HCT116 (cell line): Measurements from ENCODE around the gene TIMM13. TPM values are rescaled to one million over a fixed set of nuclear protein-coding genes. Genes with fewer than 3 reads are reported as not detected.

Source experiments
- ATAC-seq: fragments of 200-7000 bp; cut with Tn5 transposase; 2 replicates; pipeline ENCODE4 v1.9.1; 2020; ENCODE audit warnings: mild to moderate bottlenecking, moderate library complexity
- BruUV-seq: library from RNA; stranded (reverse); fragments of 400-500 nt; replicated peaks from 2 replicates; lab custom pipeline; 2021; lab: Mats Ljungman, UMichigan
- CTCF ChIA-PET: fragments of 300-600 bp; sonication (Branson Sonifier 250); formaldehyde crosslinking; loops from one replicate; lab custom pipeline; 2021; ENCODE audit warnings: antibody characterized with exemption; lab: Charles Lee
- POLR2A ChIA-PET: fragments of 300-600, 350-600 bp; sonication (Branson Sonifier 250); formaldehyde crosslinking; loops from one replicate; lab custom pipeline; 2021; ENCODE audit warnings: antibody characterized with exemption; lab: Charles Lee
- RAD21 ChIA-PET, 2 experiments: fragments of 300-600 bp; sonication (Branson Sonifier 250); formaldehyde crosslinking; loops; one replicate each; lab custom pipeline; 2023; ENCODE audit warnings: low total read pairs in 2 of 2; ENCODE audit not compliant: uncharacterized antibody in 2 of 2, unreplicated experiment in 2 of 2, low non-redundant PET in 1 of 2; lab: Charles Lee
- DNase-seq: peaks from one replicate; pipeline ENCODE4 v3.0.0-alpha.2; 2010; ENCODE audit warnings: low read depth, low spot score
- H2AFZ ChIP-seq: fragments of 200-600 bp; shearing (Covaris generic), sonication (generic); 2 replicates; pipeline ENCODE4 v1.6.1; 2017; ENCODE audit warnings: low read depth, mixed run types, mixed read lengths, antibody characterized with exemption, low read length; ENCODE audit not compliant: poor library complexity, severe bottlenecking
- H3K27ac ChIP-seq: 2 replicates; pipeline ENCODE4 v1.5.1; 2012; ENCODE audit warnings: low read depth, low read length
- H3K27me3 ChIP-seq: fragments of 200-600 bp; sonication (generic); 2 replicates; pipeline ENCODE4 v1.6.1; 2016; ENCODE audit warnings: mixed run types, low read length, mixed read lengths; ENCODE audit not compliant: insufficient read depth
- H3K36me3 ChIP-seq, 2 experiments: fragments of 200-500 bp in 1 of 2; fragments of 200-600 bp in 1 of 2; sonication (Bioruptor generic) in 1 of 2; sonication (generic) in 1 of 2; 2 replicates each; pipeline versions ENCODE4 v1.5.1 to v1.6.1; 2014 to 2016; ENCODE audit warnings: low read length in 2 of 2, inconsistent platforms in 1 of 2, mixed read lengths in 1 of 2, mixed run types in 1 of 2; ENCODE audit not compliant: insufficient read depth in 2 of 2, control insufficient read depth in 1 of 2
- H3K4me1 ChIP-seq, 2 experiments: fragments of 200-600 bp in 1 of 2; sonication (generic) in 1 of 2; 2 replicates each; pipeline versions ENCODE4 v1.5.1 to v1.6.1; 2012 to 2017; ENCODE audit warnings: low read length in 2 of 2, inconsistent platforms in 1 of 2, mild to moderate bottlenecking in 1 of 2, mixed read lengths in 1 of 2, mixed run types in 1 of 2, moderate library complexity in 1 of 2; ENCODE audit not compliant: insufficient read depth in 2 of 2, control insufficient read depth in 1 of 2
- H3K4me2 ChIP-seq: fragments of 200-600 bp; sonication (generic); 2 replicates; pipeline ENCODE4 v1.6.1; 2017; ENCODE audit warnings: mixed run types, low read length, mixed read lengths
- H3K4me3 ChIP-seq, 2 experiments: fragments of 200-600 bp in 1 of 2; sonication (generic) in 1 of 2; replicated peaks in 1 of 2; 2 replicates each; pipeline ENCODE4 v1.5.1; 2011 to 2016; ENCODE audit warnings: low read length in 2 of 2, control low read depth in 1 of 2, low read depth in 1 of 2, mild to moderate bottlenecking in 1 of 2, mixed read lengths in 1 of 2, mixed run types in 1 of 2
- H3K79me2 ChIP-seq: fragments of 200-600 bp; sonication (generic); 2 replicates; pipeline ENCODE4 v1.6.1; 2017; ENCODE audit warnings: mild to moderate bottlenecking, mixed run types, low read length, moderate library complexity, mixed read lengths; ENCODE audit not compliant: insufficient read depth
- H3K9ac ChIP-seq: fragments of 200-600 bp; sonication (generic); 2 replicates; pipeline ENCODE4 v1.6.1; 2016; ENCODE audit warnings: low read length, mixed read lengths
- H3K9me2 ChIP-seq: fragments of 200-600 bp; sonication (generic), shearing (Covaris generic); 2 replicates; pipeline ENCODE4 v1.6.1; 2017; ENCODE audit warnings: mixed run types, mild to moderate bottlenecking, moderate library complexity; ENCODE audit not compliant: insufficient read depth
- H3K9me3 ChIP-seq, 2 experiments: fragments of 200-500 bp in 1 of 2; fragments of 200-600 bp in 1 of 2; sonication (Bioruptor generic) in 1 of 2; sonication (generic) in 1 of 2; 2 replicates each; pipeline ENCODE4 v1.6.1; 2014 to 2017; ENCODE audit warnings: low read length in 2 of 2, mixed read lengths in 2 of 2, inconsistent platforms in 1 of 2, low read depth in 1 of 2, mild to moderate bottlenecking in 1 of 2, mixed run types in 1 of 2, moderate library complexity in 1 of 2; ENCODE audit not compliant: control insufficient read depth in 1 of 2, insufficient read depth in 1 of 2
- H4K20me1 ChIP-seq: fragments of 200-600 bp; sonication (generic), shearing (Covaris generic); 2 replicates; pipeline ENCODE4 v1.6.1; 2017; ENCODE audit warnings: mixed run types, mild to moderate bottlenecking, moderate library complexity; ENCODE audit not compliant: insufficient read depth
- CEBPB ChIP-seq: IDR thresholded peaks from 2 replicates; pipeline ENCODE4 v1.6.1; 2012; ENCODE audit warnings: low read depth
- ELF1 ChIP-seq: IDR thresholded peaks from 2 replicates; pipeline ENCODE4 v1.6.1; 2012; ENCODE audit warnings: low read depth, borderline replicate concordance
- FOSL1 ChIP-seq: IDR thresholded peaks from 2 replicates; pipeline ENCODE4 v1.6.1; 2012; ENCODE audit warnings: low read depth
- JUND ChIP-seq: IDR thresholded peaks from 2 replicates; pipeline ENCODE4 v1.6.1; 2012
- SIN3A ChIP-seq: IDR thresholded peaks from 2 replicates; pipeline ENCODE4 v1.6.1; 2012; ENCODE audit warnings: low read depth
- SP1 ChIP-seq: IDR thresholded peaks from 2 replicates; pipeline ENCODE4 v1.6.1; 2012; ENCODE audit warnings: low read depth
- SRF ChIP-seq: IDR thresholded peaks from 2 replicates; pipeline ENCODE4 v1.6.1; 2012; ENCODE audit warnings: low read depth
- TCF7L2 ChIP-seq: IDR thresholded peaks from 2 replicates; pipeline ENCODE4 v1.7.0; 2011; ENCODE audit warnings: borderline replicate concordance, inconsistent platforms; ENCODE audit not compliant: insufficient read depth, insufficient read length; ENCODE audit errors: extremely low read depth
- ZBTB33 ChIP-seq: IDR thresholded peaks from 2 replicates; pipeline ENCODE4 v1.6.1; 2011; ENCODE audit warnings: mild to moderate bottlenecking, low read length, moderate library complexity; ENCODE audit not compliant: insufficient replicate concordance; ENCODE audit errors: extremely low read depth
- ZFX ChIP-seq: fragments of 450-650 bp; IDR thresholded peaks from 2 replicates; pipeline ENCODE4 v1.6.1; 2017
- ZNF274 ChIP-seq: fragments of 200-500 bp; sonication (Bioruptor generic); IDR thresholded peaks from 2 replicates; pipeline ENCODE4 v1.6.1; 2014; ENCODE audit warnings: mild to moderate bottlenecking, low read depth, low read length, inconsistent platforms
- intact Hi-C: fragments of 100-400 bp; cut with micrococcal nuclease; formaldehyde crosslinking; loops from 2 replicates; pipeline ENCODE4 v1.10.0; 2022
- total RNA-seq: library from RNA; stranded (reverse); gene quantifications from one replicate; pipeline ENCODE4 v1.2.1, GENCODE V29; 2021; ENCODE audit not compliant: unreplicated experiment

The TIMM13 gene
- total RNA-seq, 1 experiment from 2014 or later = 151 TPM

GRCh38 chr19:2440515-2440914 lies 13.1 kb upstream of the TIMM13 start:
- ATAC-seq (no peak), DNase-seq (no peak)
- Histone ChIP-seq H3K4me2 (no peak overlapping the region), H3K9me3 (no peaks in the 10 kb centered on the region), H4K20me1 (0 out of 2 replicates have a peak, but pooled peaks cover 4% of the 10 kb centered on the region), H2AFZ (no peak overlapping the region), H3K9me2 (no peaks in the 10 kb centered on the region), H3K79me2 (peaks cover 86% of the 10 kb centered on the region), H3K27ac (no peak overlapping the region), H3K4me1 (no peaks in the 10 kb centered on the region), H3K27me3 (no peaks in the 10 kb centered on the region), H3K36me3 (peaks cover 42 to 49% of the 10 kb centered on the region in 2 experiments), H3K4me3 (no peak overlapping the region), H3K9ac (no peak overlapping the region)
- no peak for TF ChIP-seq TCF7L2
- TF ChIP-seq ZFX = no peak
- TF ChIP-seq ZBTB33 = no peak
- TF ChIP-seq JUND = no peak
- no peak for TF ChIP-seq ELF1
- no peak for TF ChIP-seq SIN3A
- no peak for TF ChIP-seq FOSL1
- TF ChIP-seq CEBPB = no peak
- ChIA-PET POLR2A (no interaction called here), RAD21 (no interaction called here), CTCF (no interaction called here)
- BruUV-seq = no TSS peak
- intact Hi-C loops = no loop called here

GRCh38 chr19:2438178-2438577 lies 10.8 kb upstream of the TIMM13 start:
- peaks cover 42 to 47% of the 10 kb centered on the region in 2 experiments for H3K36me3 ChIP-seq
- H4K20me1 ChIP-seq = no peaks in the 10 kb centered on the region
- H3K27ac ChIP-seq = no peak overlapping the region; the same call in 1 of the 2 replicates
- BruUV-seq = no TSS peak
- intact Hi-C loops = no loop called here
- no peaks in the 10 kb centered on the region for H3K9me3 ChIP-seq
- H3K27me3 ChIP-seq = no peaks in the 10 kb centered on the region
- H3K4me1 ChIP-seq = no peaks in the 10 kb centered on the region
- H2AFZ ChIP-seq = no peak overlapping the region
- H3K4me3 ChIP-seq = no peak overlapping the region
- ChIA-PET POLR2A (no interaction called here), RAD21 (no interaction called here), CTCF (no interaction called here)
- DNase-seq = no peak
- H3K79me2 ChIP-seq = peaks cover 73% of the 10 kb centered on the region
- no peak for ATAC-seq
- no peak overlapping the region for H3K4me2 ChIP-seq
- TF ChIP-seq SP1 = no peak
- TF ChIP-seq SRF = no peak
- no peak for TF ChIP-seq FOSL1
- TF ChIP-seq ZBTB33 = no peak
- no peak for TF ChIP-seq ZNF274
- no peaks in the 10 kb centered on the region for H3K9me2 ChIP-seq
- H3K9ac ChIP-seq = no peak overlapping the region
